Omental fat pad (tissue), 4 donors: ENCODE measurements around the gene CH25H. TPM values are rescaled to one million over a fixed set of nuclear protein-coding genes. Genes with fewer than 3 reads are reported as not detected.
"Not testable (repeated sequence)": the region's sequence is repeated elsewhere in the genome, so short reads cannot be mapped to it uniquely, and the experiment has no call there.

Source experiments
- ATAC-seq: fragments of 150-250 bp; one replicate; pipeline ENCODE4 v1.9.1; 2016; ENCODE audit warnings: mild to moderate bottlenecking, moderate library complexity; ENCODE audit not compliant: low FRiP score
- DNase-seq: peaks from one replicate; pipeline ENCODE4 v3.0.0-alpha.2; 2019; ENCODE audit warnings: low spot score
- CTCF ChIP-seq, 3 donors: fragments of 450-650 bp; IDR thresholded peaks; one replicate each; pipeline ENCODE4 v1.5.1; 2016 to 2017; ENCODE audit warnings: antibody characterized with exemption in 3 of 3, mild to moderate bottlenecking in 3 of 3, moderate library complexity in 2 of 3
- total RNA-seq, 4 donors: library from RNA; depleted of rRNA; stranded (reverse); fragments of >200 nt; gene quantifications; one replicate each; pipeline ENCODE4 v1.1.0, GENCODE V29; 2016

Gene CH25H
- total RNA-seq, 4 donors from 2014 or later: 6.3 to 25.5 (median 13.4) TPM

DNA sequence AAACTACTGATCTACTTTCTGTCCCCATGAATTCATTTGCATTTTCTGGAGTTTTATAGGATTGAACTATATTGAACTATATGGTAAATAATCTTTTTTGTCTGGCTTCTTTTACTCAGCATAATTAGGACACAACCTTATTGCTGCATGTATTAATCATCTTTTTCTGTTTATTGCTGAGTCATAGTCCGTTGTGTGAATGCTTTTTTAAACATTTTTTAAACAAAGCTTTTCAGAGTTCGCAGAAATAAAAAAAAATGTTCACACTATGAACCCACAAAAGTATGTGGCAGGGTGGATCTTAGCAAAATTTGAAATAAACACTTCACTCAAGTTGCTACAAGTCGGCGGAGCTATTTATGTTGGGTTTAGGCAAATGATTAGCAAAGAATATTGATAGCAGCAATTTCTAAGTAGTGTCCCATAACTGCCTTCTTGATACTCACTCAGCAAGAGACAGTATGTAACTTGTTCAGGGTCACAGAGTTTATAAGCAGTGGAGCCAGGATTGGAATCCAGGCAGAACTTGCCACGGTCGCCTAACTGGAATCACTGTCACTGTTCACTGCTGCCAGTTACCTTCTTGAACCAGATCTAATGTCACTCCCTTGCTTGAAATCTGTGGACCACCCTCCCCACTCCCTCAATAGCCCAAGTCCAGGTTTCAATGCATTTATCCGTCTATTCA, 5.6 kb downstream of the CH25H start:
- no peak for TF ChIP-seq CTCF (IDR thresholded peaks at IDR 0.05)
- ATAC-seq (no peak), DNase-seq (no peak)

GRCh38 chr10:89197473-89197872, 9.6 kb downstream of the CH25H start:
- TF ChIP-seq CTCF (IDR thresholded peaks at IDR 0.05): no peak
- no peak for ATAC-seq
- no peak for DNase-seq

DNA sequence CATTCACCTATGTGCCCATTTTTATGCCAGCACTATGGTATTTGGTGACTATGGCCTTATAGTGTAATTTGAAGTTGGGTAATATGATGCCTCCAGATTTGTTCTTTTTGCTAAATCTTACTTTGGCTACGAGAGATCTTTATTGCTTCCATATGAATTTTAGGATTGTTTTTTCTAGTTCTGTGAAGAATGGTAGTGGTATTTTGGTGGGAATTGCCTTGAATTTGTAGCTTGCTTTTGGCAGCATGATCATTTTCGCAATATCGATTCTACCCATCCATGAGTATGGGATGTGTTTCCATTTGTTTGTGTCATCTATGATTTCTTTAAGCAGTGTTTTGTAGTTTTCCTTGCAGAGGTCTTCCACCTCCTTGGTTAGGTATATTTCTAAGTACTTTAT, 15.8 kb downstream of the CH25H start:
- not testable (repeated sequence) for ATAC-seq, DNase-seq

- ATAC-seq (no peak), DNase-seq (no peak)
- TF ChIP-seq CTCF (IDR thresholded peaks at IDR 0.05): no peak
Observed at GRCh38 chr10:89189211-89189734, 17.8 kb downstream of the CH25H start.

DNA sequence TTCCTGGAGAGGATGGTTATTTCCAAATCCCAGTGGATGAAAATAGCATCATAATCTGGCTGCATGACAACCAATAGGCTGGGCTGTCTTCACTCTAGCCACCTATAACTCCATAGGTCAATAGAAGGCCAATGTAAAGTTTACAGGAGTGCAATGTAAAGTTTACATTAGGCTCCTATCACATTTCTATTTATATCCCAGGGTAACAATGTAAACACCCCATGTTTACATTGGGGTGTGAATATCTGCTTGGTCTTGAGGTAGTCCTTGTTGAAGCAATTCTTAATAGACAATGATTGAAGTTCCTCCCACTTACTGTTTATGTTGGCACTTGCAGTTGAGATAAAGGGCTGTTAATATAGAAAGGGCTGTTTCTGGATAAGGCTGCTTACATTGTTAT, 21.5 kb downstream of the CH25H start:
- ATAC-seq (no peak), DNase-seq (no peak)
- TF ChIP-seq CTCF (IDR thresholded peaks at IDR 0.05): no peak

- DNase-seq: no peak
- no peak for ATAC-seq
- TF ChIP-seq CTCF (IDR thresholded peaks at IDR 0.05): no peak
Observed at GRCh38 chr10:89184638-89185037, 22.5 kb downstream of the CH25H start.

DNA sequence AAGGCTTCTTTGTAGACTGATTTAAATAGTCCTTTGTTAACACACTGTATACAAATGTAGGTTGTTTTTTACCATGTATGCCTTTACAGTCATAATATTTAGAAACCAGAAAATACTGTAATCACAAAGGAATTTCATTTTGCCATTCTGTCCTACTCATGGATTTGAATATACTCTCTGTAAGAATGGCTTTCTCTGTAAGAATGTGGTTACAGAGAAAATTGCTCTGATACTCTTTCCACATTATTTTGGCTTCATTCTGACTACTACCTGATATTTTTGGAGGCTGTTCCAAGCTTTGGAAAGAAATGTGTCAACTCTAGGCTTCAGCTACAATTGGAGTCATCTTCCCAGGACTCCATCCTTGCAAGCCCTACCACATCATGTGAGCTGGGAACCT, 23.5 kb downstream of the CH25H start:
- TF ChIP-seq CTCF (IDR thresholded peaks at IDR 0.05): no peak
- DNase-seq: no peak
- ATAC-seq: no peak
